OCI-LY7 (cell line): ENCODE results near the gene AP1B1. TPM values are rescaled to one million over a fixed set of nuclear protein-coding genes. Genes with fewer than 3 reads are reported as not detected.

Source experiments
- BruUV-seq: library from RNA; stranded (reverse); fragments of 400-500 nt; replicated peaks from 2 replicates; lab custom pipeline; 2021; lab: Mats Ljungman, UMichigan
- CTCF ChIA-PET: fragments of 300-600 bp; sonication (Branson Sonifier 250); formaldehyde crosslinking; loops from one replicate; lab custom pipeline; 2022; ENCODE audit warnings: antibody characterized with exemption; ENCODE audit not compliant: unreplicated experiment; lab: Charles Lee
- POLR2A ChIA-PET: fragments of 300-600 bp; sonication (Branson Sonifier 250); formaldehyde crosslinking; loops from one replicate; lab custom pipeline; 2022; ENCODE audit warnings: antibody characterized with exemption; lab: Charles Lee
- DNase-seq: peaks from one replicate; pipeline ENCODE4 v3.0.0-alpha.2; 2015; ENCODE audit warnings: low spot score
- H2AFZ ChIP-seq: fragments of 200-600 bp; sonication (generic), shearing (Covaris generic); 2 replicates; pipeline ENCODE4 v1.6.1; 2014; ENCODE audit warnings: mild to moderate bottlenecking, antibody characterized with exemption, low read length, moderate library complexity
- H3K27ac ChIP-seq: fragments of 200-600 bp; sonication (generic); 2 replicates; pipeline ENCODE4 v1.5.1; 2014; ENCODE audit warnings: mixed run types, low read depth, mild to moderate bottlenecking, moderate library complexity, low read length, inconsistent platforms; ENCODE audit not compliant: poor library complexity, severe bottlenecking
- H3K36me3 ChIP-seq: fragments of 200-600 bp; sonication (generic); 2 replicates; pipeline ENCODE4 v1.6.1; 2014; ENCODE audit warnings: mild to moderate bottlenecking, antibody characterized with exemption, low read length, moderate library complexity, mixed read lengths; ENCODE audit not compliant: insufficient read depth
- H3K4me1 ChIP-seq: fragments of 200-600 bp; sonication (generic); 2 replicates; pipeline ENCODE4 v1.5.1; 2014; ENCODE audit warnings: mild to moderate bottlenecking, low read length; ENCODE audit not compliant: insufficient read depth, poor library complexity, severe bottlenecking
- H3K4me2 ChIP-seq: fragments of 200-600 bp; sonication (generic); 2 replicates; pipeline ENCODE4 v1.6.1; 2014; ENCODE audit warnings: mild to moderate bottlenecking, low read length
- H3K4me3 ChIP-seq: fragments of 200-600 bp; sonication (generic); 2 replicates; pipeline ENCODE4 v1.5.1; 2014; ENCODE audit warnings: mild to moderate bottlenecking, low read depth, low read length; ENCODE audit not compliant: poor library complexity, severe bottlenecking
- H3K79me2 ChIP-seq: fragments of 200-600 bp; sonication (generic); 2 replicates; pipeline ENCODE4 v1.6.1; 2016; ENCODE audit warnings: low read depth, mild to moderate bottlenecking, low read length, moderate library complexity, mixed read lengths; ENCODE audit not compliant: insufficient read depth
- H3K9me2 ChIP-seq: fragments of 200-600 bp; sonication (generic); 2 replicates; pipeline ENCODE4 v1.6.1; 2016; ENCODE audit warnings: mild to moderate bottlenecking, low read length, mixed read lengths; ENCODE audit not compliant: insufficient read depth
- H3K9me3 ChIP-seq: fragments of 200-600 bp; sonication (generic); 2 replicates; pipeline ENCODE4 v1.6.1; 2014; ENCODE audit warnings: mild to moderate bottlenecking, mixed run types, low read length, mixed read lengths
- H4K20me1 ChIP-seq: fragments of 200-600 bp; sonication (generic); 2 replicates; pipeline ENCODE4 v1.6.1; 2014; ENCODE audit warnings: mild to moderate bottlenecking, antibody characterized with exemption, low read length, moderate library complexity, mixed read lengths; ENCODE audit not compliant: insufficient read depth
- EZH2phosphoT487 ChIP-seq: fragments of 200-600 bp; sonication (generic); IDR thresholded peaks from 2 replicates; pipeline ENCODE4 v1.6.1; 2018; ENCODE audit warnings: low read depth, borderline replicate concordance, mild to moderate bottlenecking, mixed run types, antibody characterized with exemption, low read length, moderate library complexity, mixed read lengths
- intact Hi-C: fragments of 100-400 bp; cut with micrococcal nuclease; formaldehyde crosslinking; loops from one replicate; pipeline ENCODE4 v1.10.0; 2022; ENCODE audit not compliant: unreplicated experiment
- total RNA-seq, 2 experiments: library from RNA; depleted of rRNA in 1 of 2; stranded (reverse); fragments of >200 nt in 1 of 2; shearing (Covaris generic) in 1 of 2; gene quantifications; 2 replicates each; pipeline ENCODE4 v1.2.3, GENCODE V29; 2014 to 2022
- TF ChIP-seq, protein P1 (sequence below): fragments of 200-600 bp; sonication (generic); conservative IDR thresholded peaks from 2 replicates; pipeline ENCODE4 v1.5.1; 2014; ENCODE audit warnings: mild to moderate bottlenecking, antibody characterized with exemption, low read length, moderate library complexity, mixed read lengths

Gene AP1B1
- total RNA-seq, 2 experiments from 2014 or later = 111 to 156 TPM

DNA sequence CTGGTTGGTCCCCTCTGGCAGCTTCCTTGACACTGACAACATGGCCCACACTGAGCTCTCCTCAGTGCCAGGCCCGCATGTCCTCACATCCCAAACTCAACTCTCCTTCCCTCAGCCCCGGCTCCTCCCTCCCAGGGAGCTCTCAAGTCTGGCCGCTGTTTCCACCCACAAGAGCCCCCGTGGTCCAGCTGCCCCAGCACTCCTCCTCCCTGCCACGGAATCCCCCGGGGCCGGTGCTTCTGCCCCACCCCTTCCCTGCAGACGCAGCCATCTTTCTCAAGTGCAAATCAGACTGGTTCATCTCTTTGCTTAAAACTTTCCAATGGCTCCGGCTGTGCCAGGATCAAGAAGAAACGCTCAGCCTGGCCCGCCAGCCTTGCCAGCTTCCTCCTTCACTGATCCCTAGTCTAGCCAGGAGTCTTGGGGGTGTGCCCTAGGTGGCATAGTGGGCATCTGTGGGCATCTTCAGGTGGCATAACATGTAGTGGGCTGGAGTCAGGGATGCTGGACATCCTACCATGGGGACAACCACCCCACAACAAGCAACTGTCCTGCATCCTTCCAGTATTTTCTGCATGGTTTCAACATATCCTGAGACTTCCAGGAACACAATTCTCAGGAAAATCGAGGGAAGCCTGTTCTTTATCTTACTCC, 50.6 kb downstream of the AP1B1 start:
- intact Hi-C loops = no loop called here
- no peaks in the 10 kb centered on the region for H3K9me3 ChIP-seq
- no TSS peak for BruUV-seq
- no peak overlapping the region for H3K4me3 ChIP-seq
- ChIA-PET CTCF (no interaction called here), POLR2A (interaction anchor here (0.6 to 1.0 kb wide), 2 partner anchors 29 to 37 kb away, joined by 3 read pairs; no protein-coding TSS in a partner anchor)
- H2AFZ ChIP-seq = no peak overlapping the region
- TF ChIP-seq, protein P1, sequence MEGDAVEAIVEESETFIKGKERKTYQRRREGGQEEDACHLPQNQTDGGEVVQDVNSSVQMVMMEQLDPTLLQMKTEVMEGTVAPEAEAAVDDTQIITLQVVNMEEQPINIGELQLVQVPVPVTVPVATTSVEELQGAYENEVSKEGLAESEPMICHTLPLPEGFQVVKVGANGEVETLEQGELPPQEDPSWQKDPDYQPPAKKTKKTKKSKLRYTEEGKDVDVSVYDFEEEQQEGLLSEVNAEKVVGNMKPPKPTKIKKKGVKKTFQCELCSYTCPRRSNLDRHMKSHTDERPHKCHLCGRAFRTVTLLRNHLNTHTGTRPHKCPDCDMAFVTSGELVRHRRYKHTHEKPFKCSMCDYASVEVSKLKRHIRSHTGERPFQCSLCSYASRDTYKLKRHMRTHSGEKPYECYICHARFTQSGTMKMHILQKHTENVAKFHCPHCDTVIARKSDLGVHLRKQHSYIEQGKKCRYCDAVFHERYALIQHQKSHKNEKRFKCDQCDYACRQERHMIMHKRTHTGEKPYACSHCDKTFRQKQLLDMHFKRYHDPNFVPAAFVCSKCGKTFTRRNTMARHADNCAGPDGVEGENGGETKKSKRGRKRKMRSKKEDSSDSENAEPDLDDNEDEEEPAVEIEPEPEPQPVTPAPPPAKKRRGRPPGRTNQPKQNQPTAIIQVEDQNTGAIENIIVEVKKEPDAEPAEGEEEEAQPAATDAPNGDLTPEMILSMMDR = no peak
- TF ChIP-seq EZH2phosphoT487 = no peak
- H3K79me2 ChIP-seq = no peaks in the 10 kb centered on the region
- no peaks in the 10 kb centered on the region; the same call in 1 of the 2 replicates for H4K20me1 ChIP-seq
- no peak for DNase-seq
- H3K27ac ChIP-seq = no peak overlapping the region
- no peaks in the 10 kb centered on the region for H3K4me1 ChIP-seq
- H3K9me2 ChIP-seq = no peaks in the 10 kb centered on the region
- peaks cover 99% of the 10 kb centered on the region for H3K36me3 ChIP-seq
- H3K4me2 ChIP-seq = no peak overlapping the region

DNA sequence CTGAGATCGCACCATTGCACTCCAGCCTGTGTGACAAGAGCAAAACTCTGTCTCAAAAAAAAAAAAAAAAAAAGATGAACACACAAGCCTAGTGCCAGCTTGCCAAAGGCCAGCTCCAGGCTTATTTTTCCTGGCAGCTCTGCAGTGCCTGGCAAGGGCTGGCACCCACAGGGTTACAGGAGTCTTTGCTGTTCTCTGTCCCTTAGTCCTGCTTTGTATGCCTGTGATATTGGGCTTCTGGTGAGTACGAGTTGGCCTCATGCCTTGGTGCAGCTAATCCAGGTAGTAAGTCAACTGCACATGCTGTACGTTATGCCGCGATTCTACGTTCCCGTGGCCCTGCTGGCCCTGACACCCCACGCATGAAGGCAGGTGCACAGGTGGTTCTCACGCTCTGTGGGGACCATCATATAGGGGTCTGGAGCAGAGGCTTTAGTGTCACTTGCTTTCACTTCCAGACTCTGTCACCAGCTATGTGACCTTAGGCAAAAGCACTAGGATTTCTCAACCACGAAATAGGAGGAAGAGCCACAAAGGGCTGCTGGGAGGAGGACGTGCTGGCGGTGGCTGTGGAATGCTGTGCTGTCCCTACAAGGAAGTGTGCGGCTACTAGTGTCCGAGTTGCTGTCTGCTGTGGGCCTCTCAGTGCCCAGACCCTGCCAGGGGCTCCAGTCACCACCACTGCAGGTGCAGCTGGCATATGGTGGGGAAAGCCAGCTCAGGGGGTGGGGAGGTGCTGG, 51.4 kb downstream of the AP1B1 start:
- peaks cover 99% of the 10 kb centered on the region for H3K36me3 ChIP-seq
- ChIA-PET CTCF (interaction anchor here (0.6 kb wide), 1 partner anchor 11 kb away, joined by 4 read pairs; no protein-coding TSS in a partner anchor), POLR2A (interaction anchor here (0.6 to 1.0 kb wide), 4 partner anchors 30 to 94 kb away, joined by 3 read pairs; no protein-coding TSS in a partner anchor)
- H3K4me2 ChIP-seq = no peak overlapping the region
- BruUV-seq = no TSS peak
- no peaks in the 10 kb centered on the region; the same call in 1 of the 2 replicates for H4K20me1 ChIP-seq
- intact Hi-C loops = no loop called here
- DNase-seq = no peak
- no peaks in the 10 kb centered on the region for H3K9me2 ChIP-seq
- H3K9me3 ChIP-seq = no peaks in the 10 kb centered on the region
- H2AFZ ChIP-seq = no peak overlapping the region
- no peaks in the 10 kb centered on the region for H3K4me1 ChIP-seq
- no peak overlapping the region for H3K27ac ChIP-seq
- H3K4me3 ChIP-seq = no peak overlapping the region
- no peaks in the 10 kb centered on the region for H3K79me2 ChIP-seq
- TF ChIP-seq, protein P1 = no peak
- TF ChIP-seq EZH2phosphoT487 = no peak
